HUDEP-2 (cell line): ENCODE data around the gene POP7.

Experiments
- DNase-seq, 76 experiments: peaks; one replicate each; lab custom pipeline; 2025; ENCODE audit not compliant: unreplicated experiment in 76 of 76; lab: John Stamatoyannopoulos, UW

POP7 gene

GRCh38 chr7:100678291-100678984 is 27.5 kb upstream of the POP7 start:
- peak in 1 of 76 experiments; percentile 21 for DNase-seq

GRCh38 chr7:100679129-100679926 is 26.6 kb upstream of the POP7 start:
- DNase-seq: no peak

GRCh38 chr7:100679927-100680575 is 25.9 kb upstream of the POP7 start:
- peak in 8 of 76 experiments; percentile 8 to 50 (median 24) for DNase-seq

GRCh38 chr7:100680576-100681271 is 25.2 kb upstream of the POP7 start:
- peak in 3 of 76 experiments; percentile 16 to 30 (median 26) for DNase-seq

DNA sequence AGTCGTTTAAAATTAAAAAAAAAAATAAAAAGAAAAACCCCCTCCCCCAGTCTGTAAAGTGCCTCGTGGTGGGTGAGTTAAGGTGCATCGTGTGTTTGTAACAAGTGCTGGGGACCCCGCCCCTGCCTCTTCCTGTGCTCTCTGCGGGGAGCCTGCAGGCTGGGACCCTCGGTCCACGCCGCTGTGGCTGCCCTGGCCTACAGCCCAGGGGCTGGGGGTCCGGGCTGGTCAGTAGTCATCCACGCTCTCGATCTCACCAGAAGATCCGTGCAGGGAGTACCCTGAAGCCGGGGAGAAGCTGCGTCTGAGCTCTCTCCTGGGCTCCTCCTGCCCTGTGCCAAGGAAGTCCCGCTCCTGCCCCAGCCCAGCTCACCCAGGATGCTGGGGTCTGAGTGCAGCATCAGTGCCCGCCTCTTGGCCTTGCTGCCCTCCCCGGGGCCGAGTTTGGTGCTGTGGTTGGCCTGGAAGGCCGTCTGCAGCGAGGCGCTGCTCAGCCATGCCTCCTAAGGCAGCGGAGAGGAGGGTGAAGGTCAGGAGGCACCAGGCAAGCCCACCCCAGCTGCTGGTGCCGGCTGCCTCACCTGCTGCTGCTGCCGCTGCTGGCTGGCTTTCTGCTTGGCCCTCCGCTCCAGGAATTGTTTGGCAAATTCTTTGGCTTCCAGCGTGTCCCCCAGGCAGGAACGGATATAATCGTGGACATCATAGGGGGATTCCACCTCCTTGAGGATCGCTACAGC is 24.3 kb upstream of the POP7 start:
- DNase-seq: no peak

- DNase-seq: peak in 3 of 76 experiments; percentile 13 to 44 (median 20)
Measured at GRCh38 chr7:100682228-100682741, 23.6 kb upstream of the POP7 start.

DNA sequence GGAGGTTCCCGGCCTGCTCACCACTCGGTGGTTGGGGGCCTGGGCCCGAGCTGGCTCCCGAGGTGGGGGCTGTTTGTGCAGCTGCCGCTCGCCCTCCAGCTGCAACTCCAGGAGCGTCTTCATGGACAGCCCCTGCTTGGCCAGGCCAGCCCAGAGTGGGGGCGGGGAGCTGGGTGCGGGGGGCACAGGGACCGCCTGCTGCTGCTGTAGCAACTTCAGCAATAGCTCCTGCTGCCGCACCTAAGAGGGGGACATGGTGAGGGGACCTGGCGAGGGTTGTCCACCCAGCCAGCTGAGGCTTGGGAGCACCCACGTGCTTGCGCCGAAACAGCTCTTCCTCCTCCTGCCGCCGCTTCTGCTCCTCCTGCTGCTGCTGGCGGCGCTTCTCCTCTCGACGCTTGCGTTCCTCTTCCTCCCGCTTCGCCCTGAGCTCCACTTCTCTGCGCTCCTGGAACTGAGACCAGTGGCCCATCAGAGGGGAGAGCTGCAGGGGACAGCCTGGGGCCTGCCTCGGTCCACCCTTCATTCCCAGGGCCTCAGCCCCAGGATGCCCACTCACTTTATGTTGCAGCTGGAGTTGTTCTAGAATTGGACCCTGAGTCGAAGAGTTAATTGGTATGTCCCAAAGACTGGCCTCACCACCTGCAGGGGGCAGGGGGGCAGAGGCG is 22.8 kb upstream of the POP7 start:
- no peak for DNase-seq

DNA sequence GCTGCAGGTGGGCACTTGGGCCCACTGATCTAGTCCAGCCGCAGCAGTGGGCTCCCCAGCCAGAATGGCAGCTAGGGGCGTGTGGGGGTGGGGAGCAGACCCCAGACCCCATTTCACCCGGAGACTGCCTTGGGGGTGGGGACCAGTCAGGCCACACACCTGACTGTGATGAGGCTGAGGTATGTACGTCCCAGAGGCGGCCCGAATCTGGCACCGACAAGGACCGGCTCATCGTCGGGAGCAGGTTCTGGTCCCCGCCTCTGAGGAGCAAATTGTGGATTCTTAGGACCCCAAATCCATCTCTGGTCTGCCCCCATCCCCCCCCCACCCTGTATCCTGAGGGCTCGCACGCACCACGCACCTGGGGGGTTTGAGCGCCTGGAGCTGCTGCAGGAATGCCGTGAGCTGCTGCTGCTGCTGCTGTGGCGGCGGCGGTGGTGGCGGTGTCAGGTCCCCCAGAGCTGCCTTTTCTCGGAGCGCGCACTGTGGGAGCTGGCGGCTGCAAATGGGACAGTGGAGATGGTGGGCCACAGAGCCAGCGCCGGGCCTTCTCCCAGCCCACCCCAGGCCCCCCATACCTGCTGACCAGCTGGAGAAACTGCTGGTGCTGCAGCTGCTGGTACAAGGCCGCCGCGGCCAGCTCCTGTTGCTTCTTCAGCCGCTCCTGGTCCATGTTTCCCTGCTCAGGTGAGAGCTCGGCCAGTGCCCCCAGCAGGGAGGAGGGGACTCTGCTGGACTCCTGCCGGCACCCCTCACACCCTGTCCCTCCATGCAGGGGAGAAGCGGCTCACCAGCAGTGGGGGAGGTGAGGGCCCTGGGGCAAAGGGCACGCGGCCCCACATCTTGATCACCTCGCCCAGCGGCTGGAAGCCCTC is 22.0 kb upstream of the POP7 start:
- no peak for DNase-seq

DNA sequence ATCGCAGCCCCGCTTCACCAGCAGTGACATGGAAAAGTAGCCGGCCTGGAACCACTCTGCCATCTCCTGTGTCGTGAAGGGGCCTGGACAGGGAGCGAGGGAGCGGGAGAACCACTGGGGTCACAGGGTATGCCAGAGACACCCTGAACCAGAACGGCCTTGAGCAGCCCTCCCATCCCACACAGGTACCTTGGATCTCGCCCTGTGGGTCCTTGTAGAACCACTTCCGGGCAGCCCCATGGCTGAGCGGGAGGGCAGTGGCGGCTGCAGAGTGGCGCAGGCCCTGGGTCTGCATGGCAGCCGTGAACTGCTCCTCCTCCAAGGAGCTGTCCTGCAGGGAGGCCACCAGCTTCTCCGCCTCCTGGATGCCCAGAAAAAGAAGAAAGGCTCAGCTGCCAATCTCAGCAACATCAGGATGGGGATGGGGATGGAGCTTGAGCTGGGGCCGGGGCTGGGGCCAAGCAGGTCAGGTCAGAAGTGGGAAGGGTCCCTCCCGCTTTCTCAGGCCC is 21.3 kb upstream of the POP7 start:
- no peak for DNase-seq

DNA sequence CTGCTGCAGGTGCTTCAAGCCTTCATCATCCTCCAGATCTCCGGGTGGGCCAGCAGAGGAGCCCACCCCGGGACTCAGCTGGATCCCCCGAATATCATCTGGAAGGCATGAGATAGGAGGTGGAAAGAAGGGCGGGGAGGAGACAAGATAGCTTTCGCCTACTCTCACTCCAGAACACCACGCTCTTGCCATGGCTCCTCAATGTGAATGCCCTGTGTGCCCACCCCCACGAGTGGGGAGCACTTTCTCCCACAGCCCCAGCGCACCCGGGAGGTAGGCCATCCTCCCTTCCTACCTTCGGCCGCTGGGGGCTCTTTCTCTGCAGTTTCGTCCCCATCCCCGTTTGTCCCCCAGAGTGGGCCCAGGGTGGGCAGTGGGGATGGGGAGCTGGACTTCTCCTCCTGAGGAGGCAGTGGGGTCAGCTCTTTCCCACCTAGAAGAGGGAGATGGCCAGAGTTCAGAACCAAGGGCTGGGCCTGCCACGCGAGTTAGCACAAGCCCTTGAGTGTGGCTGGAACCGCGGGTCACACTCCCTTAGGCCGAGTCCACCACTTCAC is 20.8 kb upstream of the POP7 start:
- DNase-seq: no peak

DNA sequence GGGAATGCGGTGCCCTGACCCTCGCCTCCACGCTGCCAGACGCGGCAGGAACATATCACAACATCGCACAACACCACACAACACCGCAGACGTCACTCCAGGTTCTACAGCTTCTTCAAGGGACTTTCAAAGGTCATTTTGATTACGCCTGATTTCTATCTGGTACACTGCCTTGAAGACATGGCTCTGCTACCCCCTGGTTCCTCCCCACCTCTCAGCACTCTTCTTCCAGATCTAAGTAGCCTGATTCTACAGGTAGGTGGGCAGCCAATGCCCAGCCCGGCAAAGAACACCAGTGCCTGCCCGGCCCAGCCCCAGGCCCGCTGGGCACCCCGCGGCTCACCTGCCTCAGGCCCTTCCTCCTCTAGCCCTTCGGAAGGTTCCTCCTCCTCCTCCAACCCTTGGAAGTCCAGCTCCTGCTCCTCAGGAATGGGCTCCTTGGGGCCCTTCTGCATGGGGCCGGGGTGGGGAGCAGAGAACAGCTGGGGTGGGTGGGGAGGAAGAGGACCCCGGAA is 20.2 kb upstream of the POP7 start:
- no peak for DNase-seq

DNA sequence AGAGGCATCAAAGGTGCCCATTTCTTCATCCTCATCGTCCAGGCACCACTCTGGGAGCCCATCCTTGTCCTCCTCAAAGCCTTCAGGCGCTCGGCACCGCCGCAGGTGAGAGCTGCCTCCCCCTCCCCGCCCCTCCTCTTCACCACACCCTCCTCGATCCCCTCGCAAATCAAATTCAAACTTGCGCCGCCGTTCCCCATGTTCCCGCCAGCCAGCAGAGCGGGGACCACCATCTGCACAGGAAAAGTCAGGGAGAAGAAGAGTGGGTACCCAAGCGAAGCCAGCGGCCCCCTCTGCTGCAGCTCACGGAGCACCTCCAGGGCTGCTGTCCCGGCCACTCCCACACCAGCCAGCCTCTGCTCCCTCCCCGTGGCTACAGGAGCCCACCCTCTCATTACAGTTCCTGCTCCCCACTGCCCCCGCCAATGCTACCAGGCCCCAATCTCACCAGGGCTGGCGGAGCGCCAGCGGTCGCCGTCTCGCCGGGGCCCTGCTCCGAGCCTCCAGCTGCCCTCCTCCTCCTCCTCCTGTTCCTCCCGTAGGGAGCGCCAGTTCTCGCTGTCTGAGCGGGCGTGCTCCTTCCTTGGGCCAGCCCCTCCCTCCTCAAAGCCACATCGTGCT is 19.6 kb upstream of the POP7 start:
- DNase-seq: no peak

- no peak for DNase-seq
Measured at GRCh38 chr7:100686822-100687211, 19.1 kb upstream of the POP7 start.

DNA sequence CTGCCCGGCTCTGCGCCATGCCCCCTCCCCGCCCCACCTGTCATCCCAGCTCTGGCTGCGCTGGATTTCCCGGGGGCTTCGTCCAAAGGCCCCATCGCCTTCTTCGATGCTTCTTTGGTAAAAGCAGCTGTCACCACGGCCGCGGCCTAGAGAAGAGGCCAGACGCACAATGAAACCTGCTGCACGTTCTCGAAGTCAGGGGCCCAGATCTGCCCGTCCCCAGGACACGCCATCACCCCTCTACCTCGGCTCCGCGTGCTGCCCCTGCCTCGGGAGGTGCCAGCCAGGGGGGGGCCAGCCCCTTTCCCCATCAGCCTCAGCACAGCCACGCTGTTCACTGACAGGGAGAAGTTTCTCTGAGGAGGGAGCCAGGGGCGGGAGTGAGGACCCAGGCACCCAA is 18.7 kb upstream of the POP7 start:
- DNase-seq: no peak

DNA sequence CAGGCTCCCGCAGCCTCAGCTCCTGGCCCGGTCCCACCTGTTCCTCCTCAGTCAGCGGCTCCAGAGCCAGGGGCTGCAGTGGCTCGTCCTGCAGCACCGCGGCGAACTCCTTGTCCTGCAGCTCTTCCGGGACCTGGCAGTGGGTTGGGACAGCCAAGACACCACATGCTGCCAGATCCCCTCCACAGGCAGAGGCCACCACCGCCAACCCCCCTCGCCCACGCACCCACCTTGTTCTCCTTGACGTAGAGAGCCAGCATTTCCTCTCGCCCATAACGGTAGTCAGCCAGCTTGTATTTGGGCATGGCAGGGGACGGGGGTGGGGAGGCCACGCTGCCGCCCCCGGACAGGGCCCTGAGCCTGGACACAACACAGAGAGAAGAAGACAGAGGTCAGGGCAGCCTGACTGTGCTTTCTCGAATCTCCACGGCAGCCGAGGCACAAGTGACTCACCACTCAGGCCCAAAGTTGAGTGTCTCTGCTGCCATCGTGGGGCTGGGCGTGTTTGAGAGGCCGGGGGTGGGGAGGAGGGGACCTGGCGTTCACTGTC is 18.1 kb upstream of the POP7 start:
- DNase-seq: peak in 2 of 76 experiments; percentile 14 to 54

DNA sequence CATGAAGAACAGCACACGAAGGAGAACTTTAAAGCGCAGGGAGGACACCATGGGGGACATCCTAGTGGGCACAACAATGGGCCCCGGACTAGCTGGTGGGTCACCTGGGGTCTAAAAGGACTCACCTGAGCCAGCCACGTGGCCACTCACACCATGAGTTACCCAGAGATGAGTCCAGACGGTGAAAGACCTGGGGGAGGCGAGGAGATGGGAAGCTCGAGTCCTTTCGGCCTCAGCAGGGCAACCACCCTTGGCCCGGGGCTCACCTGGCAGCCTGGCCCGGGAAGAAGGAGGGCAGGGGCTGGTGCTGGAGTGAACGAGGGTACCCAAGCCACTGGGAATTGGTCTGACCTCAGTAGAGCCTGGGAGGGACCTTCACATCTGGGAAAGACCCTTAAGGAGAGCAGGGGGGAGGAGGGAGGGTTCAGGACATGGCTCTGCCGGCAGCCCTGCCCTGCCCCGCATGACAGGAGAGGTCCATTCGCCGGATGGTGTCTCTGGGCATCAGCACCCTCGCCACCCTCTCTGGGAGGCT is 17.5 kb upstream of the POP7 start:
- no peak for DNase-seq
